ENCODE measurements around the gene SMAD9.
"Not testable (repeated sequence)": the region's sequence is repeated elsewhere in the genome, so short reads cannot be mapped to it uniquely, and the experiment has no call there.

SMAD9 gene

DNA sequence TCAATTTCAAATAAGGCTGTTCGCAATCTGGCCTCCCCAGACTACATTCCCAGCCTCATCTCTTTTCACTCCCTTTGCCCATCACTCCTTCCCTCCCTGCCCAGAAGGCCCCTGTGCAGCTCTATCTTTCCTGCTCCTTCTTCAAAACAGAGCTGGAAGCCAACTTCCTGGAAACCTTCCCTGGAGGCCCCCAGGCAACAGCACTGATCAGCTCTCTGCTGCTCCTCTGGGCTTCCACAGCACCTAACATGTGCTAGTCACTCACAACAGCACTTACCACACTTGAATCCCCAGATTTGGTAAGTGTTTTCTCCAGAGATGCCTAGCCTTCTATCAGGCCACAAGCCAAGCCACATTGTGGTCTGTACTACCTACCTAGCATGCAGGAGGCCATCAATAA, 9.5 kb downstream of the SMAD9 start:
- no peak for DNase-seq

DNA sequence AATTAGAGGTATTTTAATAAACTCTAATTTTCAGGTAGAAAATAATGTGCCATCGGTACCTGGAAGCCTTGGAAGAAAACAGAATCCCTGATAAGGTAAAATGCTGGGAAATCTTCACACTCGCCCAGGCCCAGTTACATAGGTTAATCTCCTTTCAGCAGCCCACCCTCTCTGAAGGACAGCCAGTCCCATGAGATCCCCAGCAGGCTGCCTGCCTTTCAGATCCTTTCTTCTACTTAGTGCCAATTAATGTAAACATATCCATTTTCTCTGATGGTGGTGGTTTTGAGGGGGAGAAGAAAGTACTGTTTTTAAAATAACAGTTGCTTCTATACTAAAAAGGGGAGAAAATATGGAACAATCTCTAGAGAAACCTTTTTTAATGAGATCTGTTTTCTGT, 12.2 kb downstream of the SMAD9 start:
- no peak for DNase-seq

DNA sequence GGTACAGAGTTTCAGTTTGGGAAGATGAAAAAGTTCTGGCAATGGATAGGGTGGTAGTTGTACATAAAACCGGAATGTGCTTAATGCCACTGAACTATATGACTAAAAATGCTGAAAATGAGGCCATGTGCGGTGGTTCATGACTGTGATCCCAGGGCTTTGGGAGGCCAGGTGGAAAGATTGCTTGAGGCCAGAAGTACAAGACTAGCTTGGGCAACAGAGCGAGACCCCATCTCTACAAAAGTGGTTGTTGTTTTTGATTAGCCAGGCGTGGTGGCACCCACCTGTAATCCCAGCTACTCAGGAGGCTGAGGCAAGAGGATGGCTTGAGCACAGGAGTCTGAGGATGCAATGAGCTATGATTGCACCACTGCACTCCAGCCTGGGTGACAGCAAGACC, 12.8 kb downstream of the SMAD9 start:
- DNase-seq: no peak

DNA sequence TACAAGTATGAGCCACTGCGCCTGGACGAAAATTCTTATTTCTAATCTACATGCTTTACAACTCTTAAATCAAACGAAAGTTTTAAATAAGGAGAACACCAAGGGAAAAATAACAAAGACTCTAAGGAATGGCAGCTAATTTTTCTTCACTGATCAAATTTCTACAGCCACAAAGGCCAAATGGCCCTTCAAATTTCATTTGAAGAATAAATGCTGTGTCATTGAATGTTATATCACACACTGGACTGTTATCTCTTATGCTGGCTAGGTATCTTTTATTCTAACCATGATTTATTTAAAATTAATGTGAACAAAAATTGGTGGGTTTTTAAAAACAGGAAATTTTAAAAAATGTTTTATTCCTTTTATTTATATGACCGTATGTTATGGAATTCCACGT, 14.1 kb downstream of the SMAD9 start:
- no peak for DNase-seq

DNA sequence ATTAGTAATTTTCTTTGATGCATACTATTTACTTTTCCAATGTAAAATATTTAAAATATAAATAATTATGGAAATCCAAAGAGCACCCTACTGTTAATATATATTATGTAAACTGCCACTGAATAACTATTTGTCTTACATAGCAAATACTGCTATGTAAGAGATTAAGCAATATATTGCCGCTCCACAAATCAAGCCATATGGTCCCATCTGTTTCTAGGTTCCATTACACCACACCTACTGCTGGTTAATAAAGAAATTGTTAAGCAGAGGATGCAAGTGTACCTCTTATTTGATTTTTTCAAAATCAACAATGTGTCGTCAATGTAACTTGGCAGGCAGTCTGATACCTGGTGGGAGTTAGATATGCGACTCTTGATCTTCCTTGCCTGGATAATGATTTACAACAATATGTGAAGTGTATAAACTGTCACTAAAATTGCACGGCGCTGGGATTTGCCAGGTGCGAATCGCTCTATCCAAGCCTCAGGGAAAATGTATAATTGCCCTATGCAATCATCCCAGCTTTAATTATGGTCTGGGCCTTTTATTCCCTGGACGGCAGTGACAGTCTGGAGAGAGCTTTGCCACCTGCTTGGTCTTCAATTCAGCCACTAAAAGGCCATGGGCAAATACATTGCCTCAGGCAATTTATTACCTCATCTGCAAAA, 16.0 kb downstream of the SMAD9 start:
- DNase-seq: no peak

DNA sequence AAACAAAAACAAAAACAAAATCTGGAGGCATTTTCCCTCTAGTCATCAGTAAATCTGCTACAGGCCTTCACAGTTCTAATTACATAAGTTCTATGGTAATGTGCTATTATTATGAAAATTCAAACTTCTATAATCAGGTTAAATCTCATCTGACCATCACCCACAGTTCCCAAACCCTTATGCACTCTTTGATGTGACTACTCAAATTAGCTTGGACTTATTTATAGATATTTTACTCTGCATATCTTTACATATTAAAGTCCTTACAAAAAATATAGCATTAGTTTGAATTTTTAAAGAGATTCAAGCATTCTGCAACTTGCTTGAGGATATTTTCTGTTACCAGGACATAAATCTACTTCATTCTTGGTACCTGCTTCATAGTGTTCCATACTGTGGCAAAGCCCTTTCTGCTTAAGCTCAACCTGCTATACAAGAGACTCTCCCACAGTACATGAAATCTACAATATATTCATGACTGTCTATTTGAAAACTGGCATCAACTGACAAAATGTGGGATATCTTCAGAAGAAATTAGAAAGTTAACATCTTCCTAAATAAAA, 22.9 kb downstream of the SMAD9 start:
- no peak for DNase-seq

DNA sequence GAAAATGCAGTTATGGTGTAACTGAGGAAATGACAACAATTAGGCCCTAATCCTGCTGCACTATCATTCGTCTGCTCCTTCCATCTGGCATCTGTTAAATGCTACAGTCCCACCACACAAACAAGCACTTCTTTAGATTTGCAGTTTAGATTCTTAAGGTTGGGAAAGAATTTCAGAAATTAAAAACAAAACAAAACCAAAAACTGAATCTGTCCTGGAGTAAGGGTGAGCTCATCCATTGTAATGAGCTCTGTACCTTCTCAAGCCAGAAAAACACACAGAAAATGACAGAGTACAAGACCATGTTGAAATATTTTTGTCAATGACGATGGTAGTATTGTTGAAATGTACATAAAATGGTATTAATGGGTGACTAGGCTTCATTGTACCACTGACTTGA, 28.3 kb downstream of the SMAD9 start:
- no peak for DNase-seq

DNA sequence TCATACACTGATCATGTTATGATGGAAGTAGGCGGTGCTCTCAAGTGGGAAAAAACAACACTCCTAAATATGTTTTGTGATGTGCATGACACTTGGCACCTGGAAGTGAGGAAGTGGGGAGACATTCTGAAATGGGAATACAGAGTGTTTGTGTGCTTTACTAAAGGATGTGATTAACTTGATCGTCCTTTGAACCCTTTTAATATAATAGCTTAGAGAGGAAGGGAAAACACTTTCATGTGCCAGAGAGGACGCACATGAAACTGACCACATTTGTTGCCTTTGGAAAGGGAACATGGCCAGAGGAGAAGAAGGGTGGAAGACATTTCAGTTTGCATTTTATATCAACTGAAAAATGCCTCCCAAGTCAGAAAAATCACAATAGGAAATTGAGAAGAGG, 31.4 kb downstream of the SMAD9 start:
- DNase-seq: no peak

DNA sequence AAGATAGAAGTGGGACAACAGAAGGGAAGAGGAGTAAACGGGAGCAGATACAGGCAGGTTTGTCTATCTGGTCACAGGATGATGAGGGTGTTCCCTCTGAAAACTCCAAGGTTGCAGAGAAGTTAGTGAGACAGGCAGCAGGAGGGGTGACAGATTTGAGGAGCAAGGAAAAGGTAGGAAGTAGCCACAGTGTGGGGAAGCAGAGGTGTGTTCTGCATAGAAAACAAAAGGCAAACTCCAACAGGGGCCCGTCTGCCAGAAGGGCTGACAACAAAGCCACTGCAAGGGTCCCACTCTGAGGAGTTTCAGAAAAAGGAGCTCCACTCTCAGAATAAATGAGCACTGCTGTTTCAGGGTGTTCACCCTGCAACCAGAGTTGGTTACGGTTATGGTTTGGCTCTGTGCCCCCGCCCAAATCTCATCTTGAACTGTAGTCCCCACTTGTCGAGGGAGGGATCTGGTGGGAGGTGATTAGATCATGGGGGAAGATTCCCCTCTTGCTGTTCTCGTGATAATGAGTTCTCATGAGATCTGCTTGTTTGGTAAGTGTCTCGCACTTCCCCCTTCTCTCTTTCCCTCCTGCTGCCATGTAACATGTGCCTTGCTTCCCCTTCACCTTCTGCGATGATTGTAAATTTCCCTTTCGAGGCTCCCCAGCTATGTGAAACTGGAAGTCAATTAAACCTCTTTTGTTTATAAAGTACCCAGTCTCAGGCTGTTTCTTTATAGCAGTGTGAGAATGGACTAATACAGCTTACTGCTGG, 32.1 kb downstream of the SMAD9 start:
- peak; percentile 74 for DNase-seq

DNA sequence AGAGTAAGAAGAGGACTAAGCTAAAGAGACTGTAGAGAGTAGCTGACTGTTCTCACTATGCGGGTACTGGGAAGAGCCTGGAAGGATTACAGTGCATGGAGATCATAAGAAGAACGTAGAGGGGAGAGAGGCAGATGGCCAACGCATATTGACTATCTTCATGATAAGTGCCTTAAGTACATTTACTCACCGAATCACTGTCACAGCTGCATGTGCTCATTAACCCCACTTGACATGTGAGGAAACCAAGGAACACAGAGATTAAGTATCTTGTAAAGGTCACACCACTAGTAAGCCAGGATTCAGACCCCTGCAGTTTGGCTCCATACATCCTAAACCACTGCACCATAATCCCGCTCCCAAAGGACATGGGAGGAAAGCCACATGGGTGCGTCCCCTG, 34.1 kb downstream of the SMAD9 start:
- DNase-seq: no peak

DNA sequence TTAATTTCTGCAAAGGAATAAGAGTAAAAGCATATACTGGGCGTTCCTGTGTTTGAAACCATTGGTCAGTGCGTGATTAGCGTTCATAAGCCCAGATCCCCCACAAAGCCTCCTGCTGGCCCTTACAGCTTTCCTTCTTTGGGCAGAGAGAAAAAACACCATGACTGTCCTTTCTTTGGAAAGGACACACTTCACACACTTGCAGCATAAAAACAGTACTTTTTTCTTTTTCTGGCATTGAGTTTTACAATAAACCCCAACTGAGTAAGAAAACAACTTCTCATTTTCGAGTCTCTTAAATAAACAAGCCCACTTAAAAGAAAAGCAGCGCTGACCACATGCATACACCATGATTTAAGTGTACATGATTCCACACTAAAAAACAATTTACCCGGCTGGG, 35.8 kb downstream of the SMAD9 start:
- no peak for DNase-seq

DNA sequence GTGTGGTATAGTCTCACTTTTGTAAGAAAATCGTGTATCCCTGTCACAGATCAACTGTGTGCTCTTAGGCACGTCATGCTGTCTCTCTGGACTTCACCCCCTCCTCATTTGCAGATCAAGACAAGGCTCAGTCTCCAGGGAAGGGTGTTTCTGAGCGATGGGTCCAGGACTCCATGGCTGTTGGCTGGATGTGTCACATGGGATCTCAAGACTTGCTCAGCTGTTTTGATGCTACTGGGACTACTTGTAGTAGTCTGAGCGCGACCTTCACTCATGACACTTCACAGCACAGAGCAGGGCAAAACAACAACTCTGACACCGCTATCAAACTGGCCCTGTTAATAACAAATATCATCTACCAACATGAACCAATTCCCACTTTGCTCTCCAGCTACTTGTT, 36.2 kb downstream of the SMAD9 start:
- no peak for DNase-seq

DNA sequence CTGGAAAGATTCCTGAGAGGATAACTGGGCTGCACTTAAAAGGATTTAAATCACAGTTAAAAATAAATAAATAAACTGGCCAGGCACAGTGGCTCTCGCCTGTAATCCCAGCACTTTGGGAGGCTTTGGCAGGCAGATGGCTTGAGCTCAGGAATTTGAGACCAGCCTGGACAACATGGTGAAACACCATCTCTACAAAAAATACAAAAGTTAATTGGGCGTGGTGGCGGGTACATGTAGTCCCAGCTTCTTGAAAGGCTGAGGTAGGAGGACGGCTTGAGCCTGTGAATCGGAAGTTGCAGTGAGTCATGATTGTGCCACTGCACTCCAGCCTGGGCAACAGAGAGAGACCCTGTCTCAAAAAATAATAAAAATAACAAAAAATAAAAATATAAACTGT, 36.6 kb downstream of the SMAD9 start:
- not testable (repeated sequence) for DNase-seq

DNA sequence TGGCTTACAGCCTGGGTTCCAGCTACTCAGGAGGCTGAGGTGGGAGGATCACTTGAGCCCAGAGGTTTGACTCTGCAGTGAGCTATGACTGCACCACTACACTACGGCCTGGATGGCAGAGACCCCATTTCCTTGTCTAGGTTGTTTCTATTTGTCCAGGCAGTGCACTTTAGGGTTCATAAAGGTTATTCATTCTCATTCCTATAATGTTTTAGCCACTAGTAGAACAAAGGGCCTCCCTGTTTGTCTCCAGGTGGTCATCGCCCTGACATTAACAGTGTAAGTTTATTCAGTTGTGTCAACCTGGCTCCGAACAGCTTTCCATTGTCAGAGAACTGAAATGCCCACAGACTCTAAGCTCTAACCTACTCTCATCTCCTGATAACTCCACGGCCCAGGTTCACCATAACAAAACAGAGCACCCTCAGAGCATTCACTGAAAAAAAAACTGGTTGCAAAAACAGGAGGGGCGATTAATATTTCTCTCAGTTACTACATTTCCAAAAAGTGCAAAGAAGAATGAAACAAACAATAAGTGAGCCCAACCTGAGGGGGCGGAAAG, 37.1 kb downstream of the SMAD9 start:
- no peak for DNase-seq

DNA sequence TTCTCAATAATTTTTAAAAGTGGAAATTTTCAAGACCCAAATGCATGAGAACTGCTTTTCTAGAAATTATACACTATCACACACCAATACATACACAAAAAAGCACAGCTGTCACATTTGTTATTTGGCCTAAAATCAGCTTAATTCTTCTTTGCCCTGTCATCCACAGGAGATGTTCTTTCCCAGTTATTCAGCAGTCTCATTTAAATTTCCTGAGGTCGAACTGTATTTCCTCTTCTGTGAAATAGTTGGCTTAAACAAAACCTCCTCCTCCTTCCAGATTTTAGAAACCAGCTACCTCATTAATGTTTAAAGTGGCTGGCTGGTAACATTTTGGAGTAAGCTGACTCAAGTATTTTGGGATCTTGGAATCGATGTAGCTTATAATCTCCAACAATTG, 39.1 kb downstream of the SMAD9 start:
- DNase-seq: no peak

DNA sequence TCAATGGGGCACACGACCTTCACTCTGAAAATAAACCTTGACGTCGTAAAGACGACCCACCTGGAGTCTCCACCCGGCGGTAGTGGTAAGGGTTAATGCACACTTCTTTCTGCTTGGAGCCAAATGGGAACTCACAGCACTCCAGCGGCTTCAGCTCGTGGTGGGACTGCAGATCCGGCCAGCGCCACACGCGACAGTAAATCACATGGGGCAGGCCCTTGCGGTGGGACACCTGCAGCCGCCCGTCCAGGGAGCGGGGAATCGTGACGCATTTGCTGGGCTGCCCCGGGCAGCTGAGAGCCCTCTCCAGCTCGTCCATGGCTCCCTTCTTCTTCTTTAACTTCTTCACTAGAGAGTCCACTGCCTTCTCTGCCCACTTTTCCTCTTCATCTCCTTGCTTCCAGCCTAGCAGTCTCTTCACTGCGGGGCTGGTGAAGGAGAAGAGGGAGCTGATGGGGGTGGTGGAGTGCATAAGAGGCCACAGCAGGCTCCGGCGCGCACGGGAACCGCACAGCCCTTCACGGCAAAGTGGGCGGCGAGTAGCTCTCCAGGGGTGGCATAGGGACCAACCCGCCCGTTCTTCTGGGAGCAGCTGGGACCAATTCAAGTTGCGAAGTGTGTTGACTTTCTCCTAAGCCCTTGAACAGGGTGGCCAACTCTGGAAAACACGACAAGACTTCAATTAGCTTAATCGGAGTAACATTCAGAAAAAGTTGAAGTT, 40.7 kb downstream of the SMAD9 start:
- no peak for DNase-seq

DNA sequence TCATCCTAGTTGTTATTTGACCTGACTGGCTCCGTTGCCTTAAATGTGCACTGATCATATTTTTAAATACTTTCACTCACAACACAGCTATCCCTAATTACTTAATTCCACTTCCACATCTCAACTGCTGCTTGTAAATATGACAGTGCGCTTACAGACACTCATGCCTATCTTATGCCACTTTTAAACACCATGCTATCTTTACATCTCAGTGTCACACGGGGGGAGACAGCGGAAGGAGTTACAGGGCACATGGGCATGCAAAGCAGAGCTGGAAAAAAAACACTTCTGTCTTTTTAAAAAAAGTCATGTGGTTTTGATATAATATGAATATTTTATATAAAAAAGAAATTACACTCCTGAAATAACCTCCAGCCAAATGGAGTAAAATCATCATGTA, 44.1 kb downstream of the SMAD9 start:
- peak; percentile 52 for DNase-seq

DNA sequence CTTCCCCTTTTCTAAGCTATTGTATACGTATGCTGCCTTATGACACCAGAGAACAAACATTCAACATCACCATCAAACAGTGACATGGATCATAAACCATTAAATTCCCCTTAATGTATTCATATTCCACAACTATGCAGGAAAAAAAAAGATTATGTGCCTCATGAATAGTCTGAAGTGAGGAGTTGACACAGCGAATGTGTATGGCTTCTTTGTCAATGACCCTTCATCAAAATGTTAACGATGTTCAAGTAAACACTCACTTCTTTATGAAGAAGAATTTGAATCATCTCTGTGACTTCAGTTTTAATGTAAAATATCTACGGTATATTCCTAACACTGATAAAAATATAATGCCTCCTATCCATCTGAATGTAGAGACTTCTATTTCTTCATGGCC, 44.6 kb downstream of the SMAD9 start:
- no peak for DNase-seq

DNA sequence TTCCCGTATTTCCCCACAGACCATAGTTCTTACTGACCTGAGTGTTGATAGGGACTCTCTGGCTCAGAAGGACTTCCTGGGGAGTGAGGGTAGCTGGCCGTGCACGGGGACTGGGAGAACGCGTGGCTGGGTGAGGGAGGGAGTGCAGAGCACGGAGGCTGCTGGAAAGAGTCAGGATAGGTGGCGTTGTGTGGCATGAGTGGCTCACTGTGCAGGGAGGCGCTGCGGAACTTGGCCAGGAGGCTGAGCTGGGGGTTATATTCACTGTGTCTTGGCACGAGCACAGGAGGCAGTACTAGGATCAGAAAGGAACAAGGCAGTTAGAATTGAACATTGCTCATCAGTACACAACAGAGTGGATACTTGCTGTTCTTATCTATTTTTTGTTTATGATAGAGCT, 47.4 kb downstream of the SMAD9 start:
- DNase-seq: no peak

DNA sequence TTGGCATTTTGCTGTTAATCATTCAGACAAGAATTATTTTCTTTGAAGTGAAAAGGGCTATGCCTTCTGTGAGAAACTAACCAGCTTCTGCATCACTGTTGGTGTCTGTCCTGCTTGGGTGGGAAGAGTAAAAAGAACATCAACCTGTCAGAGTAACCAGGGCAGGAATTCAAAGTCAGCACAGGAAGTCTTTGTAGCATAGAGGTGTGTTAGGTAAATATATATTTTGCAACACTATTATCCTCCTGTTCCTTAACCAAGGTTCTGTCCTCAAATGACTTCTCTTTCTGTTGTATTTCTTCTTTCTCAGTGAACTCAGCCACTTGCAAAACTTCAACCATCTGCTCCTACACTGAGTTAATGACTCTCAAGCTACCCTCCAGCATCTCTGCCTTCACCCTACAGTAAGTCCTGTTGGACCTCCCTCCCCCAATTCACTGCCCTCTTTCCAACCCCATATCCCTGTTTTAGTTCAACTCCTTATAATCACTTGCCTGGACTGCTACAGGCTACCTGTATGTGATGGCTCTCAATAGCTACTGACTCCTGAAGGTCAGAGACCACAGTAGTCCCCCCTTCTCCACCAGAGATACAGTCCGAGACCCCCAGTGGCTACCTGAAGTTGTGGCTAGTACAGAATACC, 49.9 kb downstream of the SMAD9 start:
- no peak for DNase-seq

DNA sequence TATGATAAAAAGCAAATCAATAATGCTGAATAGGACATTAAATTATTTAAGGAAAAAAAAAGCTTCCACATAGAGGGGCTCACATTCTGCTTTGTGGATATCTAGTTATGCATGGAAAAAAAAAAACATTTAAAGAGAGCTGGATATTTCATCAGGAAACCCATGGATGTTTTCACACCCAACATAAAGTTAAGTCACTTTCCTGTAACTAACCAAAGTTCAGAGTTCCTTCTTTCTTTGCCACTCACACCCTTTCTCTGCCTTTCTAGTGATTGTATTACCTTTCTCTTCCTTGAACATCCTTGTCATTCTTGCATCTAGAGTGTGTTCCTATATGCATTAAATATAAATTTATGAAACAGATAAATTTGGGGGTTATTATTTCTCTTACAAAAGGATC, 53.8 kb downstream of the SMAD9 start:
- DNase-seq: no peak

DNA sequence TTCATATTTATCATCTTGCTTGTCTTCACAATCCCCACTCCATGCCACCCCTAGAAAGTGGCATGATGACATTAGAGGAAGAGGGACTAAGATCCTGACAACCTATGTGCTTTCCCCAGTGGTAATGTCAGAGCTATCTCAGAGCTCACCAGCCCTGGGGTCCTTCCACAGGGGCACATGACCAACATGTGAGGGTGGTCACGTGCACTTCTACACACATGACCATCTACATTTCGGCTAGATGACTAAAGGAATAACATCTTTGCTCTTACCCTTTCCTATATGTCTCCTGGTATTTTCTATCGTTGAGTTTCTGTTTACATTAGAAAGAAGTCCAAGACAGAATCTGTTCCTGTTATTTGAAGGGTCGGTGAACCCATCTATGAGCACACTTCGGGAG, 54.8 kb downstream of the SMAD9 start:
- DNase-seq: no peak

DNA sequence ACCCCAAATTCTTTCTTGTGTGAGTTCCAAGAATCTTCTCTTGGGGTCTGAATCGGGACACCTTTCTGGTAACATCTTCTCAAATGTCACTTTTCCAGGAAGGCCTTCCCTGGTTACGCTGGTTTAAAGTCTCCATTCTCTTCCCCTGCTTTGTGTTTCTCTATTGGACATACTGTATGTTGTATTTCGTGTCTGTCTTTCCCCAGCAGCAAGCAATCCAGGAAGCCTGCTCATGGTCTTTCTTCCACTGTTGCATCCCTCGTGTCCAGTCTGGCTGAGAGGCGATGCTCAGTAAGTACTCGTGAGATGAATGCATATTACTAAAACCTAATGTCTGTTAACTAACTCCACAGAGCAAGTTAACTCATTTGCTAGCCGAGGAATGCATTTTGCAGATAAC, 57.3 kb downstream of the SMAD9 start:
- DNase-seq: no peak

All from hematopoietic multipotent progenitor cell treated with erythropoietin and hydrocortisone succinate and interleukin-3 and kit ligand, for 4 days (in vitro differentiated cells).